Brain microvascular endothelial cell (primary cell): ENCODE measurements around the gene GC.

Experiments
- DNase-seq: peaks from one replicate; pipeline ENCODE4 v3.0.0-alpha.2; 2020
- H3K27ac ChIP-seq: fragments of 250-450 bp; sonication (Bioruptor Pico); 2 replicates; pipeline ENCODE4 v1.5.1; 2020; ENCODE audit warnings: mild to moderate bottlenecking, moderate library complexity
- H3K27me3 ChIP-seq: fragments of 250-450 bp; sonication (Bioruptor Pico); replicated peaks from 2 replicates; pipeline ENCODE4 v1.5.1; 2020; ENCODE audit warnings: mild to moderate bottlenecking
- H3K36me3 ChIP-seq: fragments of 250-450 bp; sonication (Bioruptor Pico); replicated peaks from 2 replicates; pipeline ENCODE4 v1.5.1; 2020; ENCODE audit warnings: mild to moderate bottlenecking
- H3K4me3 ChIP-seq: 2 replicates; pipeline ENCODE4 v1.5.1; 2011; ENCODE audit warnings: low read depth, mild to moderate bottlenecking, control low read depth, low read length, moderate library complexity
- in situ Hi-C: cut with HindIII; loops from 2 replicates; pipeline ENCODE4 v1.10.0; 2017; ENCODE audit warnings: low sequenced_read_pairs, low pct_ligation_motif_present
- TF ChIP-seq, protein P1 (sequence below): IDR thresholded peaks from 2 replicates; pipeline ENCODE4 v1.5.1; 2011; ENCODE audit warnings: low read depth, mild to moderate bottlenecking, moderate library complexity, low read length, control low read depth, inconsistent platforms; ENCODE audit errors: missing control alignments

The GC gene, protein sequence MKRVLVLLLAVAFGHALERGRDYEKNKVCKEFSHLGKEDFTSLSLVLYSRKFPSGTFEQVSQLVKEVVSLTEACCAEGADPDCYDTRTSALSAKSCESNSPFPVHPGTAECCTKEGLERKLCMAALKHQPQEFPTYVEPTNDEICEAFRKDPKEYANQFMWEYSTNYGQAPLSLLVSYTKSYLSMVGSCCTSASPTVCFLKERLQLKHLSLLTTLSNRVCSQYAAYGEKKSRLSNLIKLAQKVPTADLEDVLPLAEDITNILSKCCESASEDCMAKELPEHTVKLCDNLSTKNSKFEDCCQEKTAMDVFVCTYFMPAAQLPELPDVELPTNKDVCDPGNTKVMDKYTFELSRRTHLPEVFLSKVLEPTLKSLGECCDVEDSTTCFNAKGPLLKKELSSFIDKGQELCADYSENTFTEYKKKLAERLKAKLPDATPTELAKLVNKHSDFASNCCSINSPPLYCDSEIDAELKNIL

DNA sequence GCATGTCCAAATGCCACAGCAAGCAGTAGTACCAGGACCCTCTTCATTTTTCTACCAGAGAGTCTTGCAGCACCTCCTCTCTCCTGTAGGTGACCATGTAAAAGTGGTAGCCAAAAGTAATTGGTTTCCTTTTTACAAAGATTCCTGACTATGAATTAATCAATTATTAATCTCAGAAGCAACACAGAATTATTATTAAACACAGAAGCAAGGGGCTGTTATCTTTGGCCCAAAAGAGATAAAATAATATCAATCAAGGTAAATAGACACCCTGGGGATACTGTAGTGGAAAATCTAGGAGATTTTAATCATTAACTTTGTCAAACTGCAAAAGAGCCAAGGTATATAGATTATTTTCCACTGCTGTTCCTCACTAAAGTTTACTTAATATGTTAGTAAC is at the start of gene GC:
Gene GC, minus strand, starts transcription at position 108 of the 400 bp plus-strand sequence. Its CDS starts 61 bp downstream, at position 47.
- DNase-seq: no peak
- in situ Hi-C loops: no loop called here
- TF ChIP-seq, protein P1, sequence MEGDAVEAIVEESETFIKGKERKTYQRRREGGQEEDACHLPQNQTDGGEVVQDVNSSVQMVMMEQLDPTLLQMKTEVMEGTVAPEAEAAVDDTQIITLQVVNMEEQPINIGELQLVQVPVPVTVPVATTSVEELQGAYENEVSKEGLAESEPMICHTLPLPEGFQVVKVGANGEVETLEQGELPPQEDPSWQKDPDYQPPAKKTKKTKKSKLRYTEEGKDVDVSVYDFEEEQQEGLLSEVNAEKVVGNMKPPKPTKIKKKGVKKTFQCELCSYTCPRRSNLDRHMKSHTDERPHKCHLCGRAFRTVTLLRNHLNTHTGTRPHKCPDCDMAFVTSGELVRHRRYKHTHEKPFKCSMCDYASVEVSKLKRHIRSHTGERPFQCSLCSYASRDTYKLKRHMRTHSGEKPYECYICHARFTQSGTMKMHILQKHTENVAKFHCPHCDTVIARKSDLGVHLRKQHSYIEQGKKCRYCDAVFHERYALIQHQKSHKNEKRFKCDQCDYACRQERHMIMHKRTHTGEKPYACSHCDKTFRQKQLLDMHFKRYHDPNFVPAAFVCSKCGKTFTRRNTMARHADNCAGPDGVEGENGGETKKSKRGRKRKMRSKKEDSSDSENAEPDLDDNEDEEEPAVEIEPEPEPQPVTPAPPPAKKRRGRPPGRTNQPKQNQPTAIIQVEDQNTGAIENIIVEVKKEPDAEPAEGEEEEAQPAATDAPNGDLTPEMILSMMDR: no peak
- H3K27ac ChIP-seq: no peak within 1 kb of the TSS
- no peaks in the 10 kb centered on the region for H3K36me3 ChIP-seq
- H3K4me3 ChIP-seq: no peak within 1 kb of the TSS
- no peaks in the 10 kb centered on the region for H3K27me3 ChIP-seq

DNA sequence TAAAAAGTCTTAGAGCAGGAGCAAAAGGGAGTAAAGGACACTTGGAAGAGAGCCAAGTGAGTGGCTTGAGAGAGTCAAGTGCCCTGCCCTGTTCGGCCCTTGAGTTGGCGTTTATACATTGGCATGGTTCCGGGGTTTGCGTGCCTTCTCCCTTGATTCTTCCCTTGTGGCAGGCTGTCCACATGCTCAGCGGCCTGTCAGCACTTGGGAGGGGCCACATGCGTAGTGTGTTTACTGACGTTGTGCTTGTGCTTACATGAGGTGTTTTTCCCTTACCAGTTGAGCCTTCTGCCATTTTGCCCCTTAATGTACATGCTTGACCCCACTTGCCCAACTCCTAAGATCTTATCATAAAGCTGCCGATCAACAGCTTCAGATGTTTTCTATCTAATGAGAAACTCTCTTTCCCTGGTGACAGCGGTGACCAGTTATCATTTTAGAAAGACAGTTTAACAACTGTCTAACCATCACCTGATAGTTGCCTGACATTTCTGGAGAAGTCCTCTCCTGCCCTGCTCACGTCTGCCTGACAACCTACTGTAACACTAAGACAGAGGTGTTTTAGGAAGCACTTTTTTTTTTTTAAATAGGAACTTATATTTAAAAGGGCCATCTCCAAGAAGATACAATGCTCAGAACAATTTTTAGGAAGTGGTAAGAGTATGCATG is 49.5 kb upstream of the GC start:
- in situ Hi-C loops: no loop called here
- DNase-seq: no peak
- Histone ChIP-seq H3K36me3 (no peaks in the 10 kb centered on the region), H3K27me3 (no peaks in the 10 kb centered on the region), H3K27ac (no peak overlapping the region), H3K4me3 (no peak overlapping the region)
- TF ChIP-seq, protein P1: no peak

DNA sequence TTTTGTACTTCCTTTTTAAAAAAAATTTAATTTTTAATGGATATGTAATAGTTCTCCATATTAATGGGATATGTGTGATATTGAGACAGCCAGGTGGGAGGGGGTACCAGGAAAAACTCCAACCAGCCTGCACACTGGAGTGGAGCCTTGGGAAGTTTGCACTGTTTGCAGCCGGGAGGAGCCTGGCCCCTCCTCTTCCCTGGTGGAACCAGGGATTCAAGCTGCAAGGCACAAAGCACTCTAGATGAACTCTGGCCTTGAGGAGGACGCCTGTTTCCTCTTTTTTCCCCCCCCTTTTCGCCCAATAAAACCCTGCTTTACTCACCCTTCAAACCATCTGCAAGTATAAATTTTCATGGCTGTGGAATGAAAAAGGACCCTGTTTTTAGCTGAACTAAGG is 48.2 kb upstream of the GC start:
- no peak for DNase-seq
- no peaks in the 10 kb centered on the region for H3K27me3 ChIP-seq
- no peak overlapping the region for H3K4me3 ChIP-seq
- TF ChIP-seq, protein P1: no peak
- H3K27ac ChIP-seq: no peak overlapping the region
- in situ Hi-C loops: no loop called here
- H3K36me3 ChIP-seq: no peaks in the 10 kb centered on the region

DNA sequence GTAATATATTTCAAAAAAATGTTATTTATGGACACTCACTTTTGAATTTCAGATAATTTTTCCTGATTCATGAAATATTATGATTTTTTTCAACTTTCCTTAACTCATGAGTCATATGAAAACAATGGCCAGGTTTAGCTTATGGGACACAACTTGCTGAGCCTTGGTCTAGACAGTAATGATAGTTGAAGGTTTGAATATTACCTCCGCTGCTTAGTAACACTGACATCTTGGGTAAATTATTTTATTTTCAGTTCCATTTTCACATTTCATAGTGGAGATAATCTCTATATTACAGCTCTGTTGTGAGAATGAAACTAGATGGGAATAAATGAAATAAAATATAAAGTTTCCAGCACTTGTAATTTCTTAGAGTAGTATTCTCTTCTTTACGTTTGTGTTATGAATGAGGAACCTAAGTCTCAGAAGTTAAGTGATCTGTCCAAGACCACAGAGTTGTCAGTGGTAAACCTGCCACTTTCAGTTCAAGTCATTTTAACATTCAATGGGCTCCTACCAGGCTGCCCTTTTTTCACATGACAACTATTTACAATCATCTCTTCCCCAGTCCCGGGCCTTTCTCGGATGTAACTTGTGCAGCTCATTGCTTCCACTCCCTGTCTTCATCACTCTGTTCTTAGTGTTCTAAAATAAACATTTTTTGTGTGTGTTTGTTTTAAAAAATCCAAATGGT is 46.8 kb upstream of the GC start:
- in situ Hi-C loops: no loop called here
- TF ChIP-seq, protein P1: no peak
- DNase-seq: no peak
- no peaks in the 10 kb centered on the region for H3K36me3 ChIP-seq
- H3K27me3 ChIP-seq: no peaks in the 10 kb centered on the region
- H3K4me3 ChIP-seq: no peak overlapping the region
- no peak overlapping the region for H3K27ac ChIP-seq

DNA sequence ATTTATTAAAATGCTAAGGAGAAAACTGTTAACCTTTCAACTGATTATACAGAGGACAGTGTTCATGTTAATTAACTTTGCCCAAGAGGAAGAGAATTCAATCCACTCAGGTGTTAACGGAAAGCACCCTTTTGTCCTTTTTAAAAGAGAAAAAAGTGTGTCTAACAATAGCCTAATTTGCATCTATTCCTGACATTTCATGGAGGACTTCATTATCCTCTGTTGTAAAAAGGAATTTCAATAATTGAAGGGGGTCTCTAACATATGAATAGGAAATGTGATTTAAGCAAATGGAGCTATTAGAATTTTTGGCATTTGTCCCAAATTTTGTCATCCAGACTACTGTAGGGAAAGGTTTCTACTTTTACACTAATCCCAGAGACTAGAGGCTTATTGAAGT is 44.6 kb upstream of the GC start:
- TF ChIP-seq, protein P1: no peak

More for the DNA sequence above, 44.6 kb upstream of the GC start:
- in situ Hi-C loops: no loop called here
- Histone ChIP-seq H3K27me3 (no peaks in the 10 kb centered on the region), H3K4me3 (no peak overlapping the region), H3K27ac (no peak overlapping the region), H3K36me3 (no peaks in the 10 kb centered on the region)
- no peak for DNase-seq
